Right lobe of liver (tissue), 4 donors: ENCODE measurements around the gene BAZ2A.

Source experiments
- CTCF ChIP-seq, 4 donors: fragments of 200-600 bp in 3 of 4; fragments of 450-650 bp in 1 of 4; IDR thresholded peaks; one replicate each; pipeline versions ENCODE4 v1.5.1 to v1.8.0; 2016 to 2022; ENCODE audit warnings: antibody characterized with exemption in 4 of 4, mild to moderate bottlenecking in 2 of 4
- POLR2A ChIP-seq: fragments of 450-650 bp; IDR thresholded peaks from one replicate; pipeline ENCODE4 v1.6.1; 2017; ENCODE audit warnings: antibody characterized with exemption, mild to moderate bottlenecking
- donor health status: DM: no; HTN: no; CAD: no.
- donor health status: DM: no; HTN: no; CAD: no.
- donor health status: DM: no; HTN: yes; CAD: no.

- no peak for TF ChIP-seq CTCF (IDR thresholded peaks at IDR 0.05)
- TF ChIP-seq POLR2A = no peak
Measured at GRCh38 chr12:56546680-56547079, 83.4 kb downstream of the BAZ2A start.
